D341Med (cell line): ENCODE results near the gene TMEM63A.

Experiments used
- DNase-seq: peaks from one replicate; pipeline ENCODE4 v3.0.0; 2012; ENCODE audit warnings: low spot score

Gene TMEM63A

GRCh38 chr1:225885336-225885735 lies 3.2 kb upstream of the TMEM63A start:
- DNase-seq, result no peak

GRCh38 chr1:225883616-225884265 lies 1.6 kb upstream of the TMEM63A start:
- no peak for DNase-seq

GRCh38 chr1:225882694-225883615 lies 775 bp upstream of the TMEM63A start:
- DNase-seq, result no peak

- DNase-seq, result no peak
Observed at GRCh38 chr1:225881081-225881958, 860 bp downstream of the TMEM63A start.

- DNase-seq, result no peak
Observed at GRCh38 chr1:225880636-225881035, 1.5 kb downstream of the TMEM63A start.

- DNase-seq, result no peak
Observed at GRCh38 chr1:225880222-225880588, 2.0 kb downstream of the TMEM63A start.

GRCh38 chr1:225879521-225880221 lies 2.5 kb downstream of the TMEM63A start:
- DNase-seq, result no peak

- no peak for DNase-seq
Observed at GRCh38 chr1:225878282-225878681, 3.9 kb downstream of the TMEM63A start.

- DNase-seq, result peak; percentile 59
Observed at GRCh38 chr1:225877580-225877979, 4.6 kb downstream of the TMEM63A start.

- no peak for DNase-seq
Observed at GRCh38 chr1:225876900-225877510, 5.2 kb downstream of the TMEM63A start.

GRCh38 chr1:225875044-225875815 lies 7.0 kb downstream of the TMEM63A start:
- no peak for DNase-seq

- DNase-seq, result no peak
Observed at GRCh38 chr1:225874431-225874830, 7.7 kb downstream of the TMEM63A start.

- DNase-seq, result no peak
Observed at GRCh38 chr1:225873281-225873850, 8.8 kb downstream of the TMEM63A start.

- no peak for DNase-seq
Observed at GRCh38 chr1:225872075-225872430, 10.1 kb downstream of the TMEM63A start.

GRCh38 chr1:225871359-225872074 lies 10.7 kb downstream of the TMEM63A start:
- DNase-seq, result no peak

GRCh38 chr1:225870911-225871310 lies 11.3 kb downstream of the TMEM63A start:
- DNase-seq, result no peak

- DNase-seq, result no peak
Observed at GRCh38 chr1:225868631-225869330, 13.4 kb downstream of the TMEM63A start.

GRCh38 chr1:225866981-225867380 lies 15.2 kb downstream of the TMEM63A start:
- DNase-seq, result no peak
